ENCODE results near the gene STAG1. TPM values are rescaled to one million over a fixed set of nuclear protein-coding genes. Genes with fewer than 3 reads are reported as not detected.

Gene STAG1
- total RNA-seq, 2 donors from 2014 or later, result 26.8 to 29.8 TPM

- Mint-ChIP-seq H3K4me3 (no peak overlapping the region), H3K27me3 (ENCODE audit: insufficient read depth) (no peaks in the 10 kb centered on the region), H3K27ac (peak overlapping the region; percentile 58), H3K36me3 (ENCODE audit: low read depth) (peaks cover 14% of the 10 kb centered on the region), H3K4me1 (peaks cover 33% of the 10 kb centered on the region), H3K9me3 (peaks cover 1% of the 10 kb centered on the region)
- TF ChIP-seq CTCF (conservative IDR thresholded peaks at IDR 0.05), result no peak
- Histone ChIP-seq H3K9me3 (ENCODE audit: control insufficient read depth, low read length) (peaks cover 5% of the 10 kb centered on the region), H3K36me3 (ENCODE audit: control insufficient read depth, insufficient read depth, low read length) (no peaks in the 10 kb centered on the region), H3K27me3 (ENCODE audit: control insufficient read depth, insufficient read depth, low read length, poor library complexity, severe bottlenecking) (no peaks in the 10 kb centered on the region), H3K27ac (ENCODE audit: low read depth, low read length) (no peak overlapping the region), H3K9ac (ENCODE audit: extremely low read depth, low read length, poor library complexity, severe bottlenecking) (no peak overlapping the region), H3K4me3 (ENCODE audit: low read length) (no peak overlapping the region), H3K4me1 (ENCODE audit: control insufficient read depth, insufficient read depth, low read length) (peaks cover 3% of the 10 kb centered on the region)
- no peak for DNase-seq
These were observed 165.6 kb downstream of the STAG1 start for GRCh38 chr3:136586580-136586979.

GRCh38 chr3:136584728-136585127, 167.4 kb downstream of the STAG1 start:
- Histone ChIP-seq H3K4me3 (ENCODE audit: low read length) (no peak overlapping the region), H3K4me1 (ENCODE audit: control insufficient read depth, insufficient read depth, low read length) (peaks cover 3% of the 10 kb centered on the region), H3K36me3 (ENCODE audit: control insufficient read depth, insufficient read depth, low read length) (no peaks in the 10 kb centered on the region), H3K9ac (ENCODE audit: extremely low read depth, low read length, poor library complexity, severe bottlenecking) (no peak overlapping the region), H3K27me3 (ENCODE audit: control insufficient read depth, insufficient read depth, low read length, poor library complexity, severe bottlenecking) (no peaks in the 10 kb centered on the region), H3K9me3 (ENCODE audit: control insufficient read depth, low read length) (peaks cover 5% of the 10 kb centered on the region), H3K27ac (ENCODE audit: low read depth, low read length) (no peak overlapping the region)
- no peak for DNase-seq
- Mint-ChIP-seq H3K27ac (peak overlapping the region; percentile 28), H3K4me1 (peaks cover 33% of the 10 kb centered on the region), H3K9me3 (peaks cover 1% of the 10 kb centered on the region), H3K27me3 (ENCODE audit: insufficient read depth) (no peaks in the 10 kb centered on the region), H3K36me3 (ENCODE audit: low read depth) (peaks cover 18% of the 10 kb centered on the region), H3K4me3 (no peak overlapping the region)
- no peak for TF ChIP-seq CTCF (conservative IDR thresholded peaks at IDR 0.05)

GRCh38 chr3:136583823-136584222, 168.4 kb downstream of the STAG1 start:
- Mint-ChIP-seq H3K9me3 (peaks cover 1% of the 10 kb centered on the region), H3K27ac (no peak overlapping the region), H3K4me3 (no peak overlapping the region), H3K4me1 (peaks cover 42% of the 10 kb centered on the region), H3K27me3 (ENCODE audit: insufficient read depth) (no peaks in the 10 kb centered on the region), H3K36me3 (ENCODE audit: low read depth) (peaks cover 20% of the 10 kb centered on the region)
- DNase-seq, result no peak
- Histone ChIP-seq H3K27ac (ENCODE audit: low read depth, low read length) (no peak overlapping the region), H3K9me3 (ENCODE audit: control insufficient read depth, low read length) (peaks cover 5% of the 10 kb centered on the region), H3K9ac (ENCODE audit: extremely low read depth, low read length, poor library complexity, severe bottlenecking) (no peak overlapping the region), H3K27me3 (ENCODE audit: control insufficient read depth, insufficient read depth, low read length, poor library complexity, severe bottlenecking) (no peaks in the 10 kb centered on the region), H3K36me3 (ENCODE audit: control insufficient read depth, insufficient read depth, low read length) (no peaks in the 10 kb centered on the region), H3K4me1 (ENCODE audit: control insufficient read depth, insufficient read depth, low read length) (peaks cover 5% of the 10 kb centered on the region), H3K4me3 (ENCODE audit: low read length) (no peak overlapping the region)
- WGBS, 2 experiments (ENCODE audit: insufficient coverage in 1 of 2, insufficient read length in 1 of 2), result 91 to 100% methylated on average over 1 to 2 of the region's 2 CpGs
- TF ChIP-seq CTCF (conservative IDR thresholded peaks at IDR 0.05), result no peak

Data from endodermal cell (in vitro differentiated cells).